ENCODE results near the gene GSK3A.

GRCh38 chr19:42188665-42189064, 53.7 kb downstream of the GSK3A start:
- TF ChIP-seq CTCF (conservative IDR thresholded peaks at IDR 0.05) (no peak), EZH2 (IDR thresholded peaks at IDR 0.05; ENCODE audit: low read depth) (no peak)
